HepG2 (cell line): ENCODE results near the gene TYRP1. TPM values are rescaled to one million over a fixed set of nuclear protein-coding genes. Genes with fewer than 3 reads are reported as not detected.

Experiments used
- ATAC-seq: fragments of 200-7000 bp; cut with Tn5 transposase; 3 replicates; pipeline ENCODE4 v1.9.1; 2020; ENCODE audit warnings: mild to moderate bottlenecking, moderate library complexity
- BruUV-seq: library from RNA; stranded (reverse); fragments of 400-500 nt; replicated peaks from 2 replicates; lab custom pipeline; 2021; lab: Mats Ljungman, UMichigan
- CTCF ChIA-PET: fragments of 300-600 bp; formaldehyde crosslinking; extraction: SDS; loops from one replicate; lab custom pipeline; 2021; ENCODE audit warnings: low total read pairs, inconsistent platforms, low intra/inter-chr PET ratio; lab: Yijun Ruan, JAX
- POLR2A ChIA-PET: fragments of 350-600 bp; sonication (Branson Sonifier 250); formaldehyde crosslinking; loops from one replicate; lab custom pipeline; 2020; ENCODE audit warnings: antibody characterized with exemption, inconsistent platforms; lab: Yijun Ruan, JAX
- DNase-seq: peaks from one replicate; pipeline ENCODE4 v3.0.0-alpha.2; 2015; ENCODE audit warnings: low spot score
- FAIRE-seq: peaks from 3 replicates; lab custom pipeline; 2011; peaks lifted over from hg19 to GRCh38; lab: Jason Lieb, UNC
- H2AFZ ChIP-seq: one replicate; pipeline ENCODE4 v1.6.1; 2011; ENCODE audit warnings: low read length, inconsistent platforms
- H3K27ac ChIP-seq: fragments of 300-600 bp; 3 replicates; pipeline ENCODE4 v1.8.0; 2011; ENCODE audit warnings: mixed run types, mild to moderate bottlenecking, mixed read lengths, low read length, inconsistent platforms; ENCODE audit not compliant: insufficient read depth; ENCODE audit errors: extremely low read length
- H3K27me3 ChIP-seq, 2 experiments: fragments of 200-600 bp in 1 of 2; 2 replicates in 1 of 2; 3 replicates in 1 of 2; pipeline versions ENCODE4 v1.6.0 to v1.8.0; 2011; ENCODE audit warnings: low read length in 2 of 2, mild to moderate bottlenecking in 2 of 2, moderate library complexity in 2 of 2, inconsistent platforms in 1 of 2; ENCODE audit not compliant: insufficient read depth in 2 of 2, control insufficient read depth in 1 of 2
- H3K36me3 ChIP-seq, 2 experiments: fragments of 200-600 bp in 1 of 2; replicated peaks in 1 of 2; 2 replicates in 1 of 2; 3 replicates in 1 of 2; pipeline versions ENCODE4 v1.5.1 to v1.8.0; 2011; ENCODE audit warnings: low read length in 2 of 2, inconsistent platforms in 1 of 2; ENCODE audit not compliant: insufficient read depth in 2 of 2, control insufficient read depth in 1 of 2
- H3K4me1 ChIP-seq: 2 replicates; pipeline ENCODE4 v1.5.1; 2012; ENCODE audit warnings: low read length, inconsistent platforms; ENCODE audit not compliant: insufficient read depth
- H3K4me2 ChIP-seq: 2 replicates; pipeline ENCODE4 v1.6.0; 2011; ENCODE audit warnings: low read depth, low read length, inconsistent platforms
- H3K4me3 ChIP-seq, 3 experiments: fragments of 200-600 bp in 1 of 3; sonication (generic), shearing (Covaris generic) in 1 of 3; replicated peaks in 1 of 3; 2 replicates each; pipeline ENCODE4 v1.5.1; 2011 to 2016; ENCODE audit warnings: low read length in 3 of 3, inconsistent platforms in 2 of 3, low read depth in 2 of 3, mild to moderate bottlenecking in 2 of 3, control low read depth in 1 of 3, mixed read lengths in 1 of 3; ENCODE audit not compliant: insufficient read depth in 1 of 3
- H3K79me2 ChIP-seq: one replicate; pipeline ENCODE4 v1.6.1; 2011; ENCODE audit warnings: low read length, inconsistent platforms; ENCODE audit not compliant: insufficient read depth
- H3K9ac ChIP-seq: 2 replicates; pipeline ENCODE4 v1.6.0; 2011; ENCODE audit warnings: mild to moderate bottlenecking, low read depth, low read length, inconsistent platforms; ENCODE audit not compliant: insufficient read depth
- H3K9me3 ChIP-seq: 2 replicates; pipeline ENCODE4 v1.5.1; 2012; ENCODE audit warnings: mild to moderate bottlenecking, low read length
- H4K20me1 ChIP-seq: 2 replicates; pipeline ENCODE4 v1.6.0; 2011; ENCODE audit warnings: inconsistent platforms, mild to moderate bottlenecking, low read length, moderate library complexity; ENCODE audit not compliant: insufficient read depth
- AKNA ChIP-seq: sonication (generic); formaldehyde crosslinking; IDR thresholded peaks from 2 replicates; pipeline ENCODE4 v1.4.0; 2020; ENCODE audit warnings: missing genetic modification reagents, borderline replicate concordance
- ARID3A ChIP-seq: IDR thresholded peaks from 2 replicates; pipeline ENCODE4 v1.6.1; 2012; ENCODE audit warnings: low read depth, low read length, improper control_type of control experiment
- BRF2 ChIP-seq: sonication (generic); formaldehyde crosslinking; IDR thresholded peaks from 2 replicates; pipeline ENCODE4 v1.8.1; 2022; ENCODE audit warnings: mild to moderate bottlenecking, missing genetic modification reagents
- EZH2 ChIP-seq: conservative IDR thresholded peaks from 2 replicates; pipeline ENCODE4 v1.6.1; 2012; ENCODE audit warnings: mild to moderate bottlenecking, low read depth, low read length, moderate library complexity
- GFI1 ChIP-seq: sonication (generic); formaldehyde crosslinking; IDR thresholded peaks from 2 replicates; pipeline ENCODE4 v1.5.0; 2020; ENCODE audit warnings: missing genetic modification reagents, mild to moderate bottlenecking, borderline replicate concordance
- MEIS2 ChIP-seq: sonication (generic); formaldehyde crosslinking; IDR thresholded peaks from 2 replicates; pipeline ENCODE4 v1.9.0; 2021; ENCODE audit warnings: mild to moderate bottlenecking, missing genetic modification reagents
- NR1H2 ChIP-seq: sonication (generic); formaldehyde crosslinking; IDR thresholded peaks from 2 replicates; pipeline ENCODE4 v1.8.1; 2022; ENCODE audit warnings: low read depth, missing genetic modification reagents, borderline replicate concordance
- PHF21A ChIP-seq: sonication (generic); formaldehyde crosslinking; IDR thresholded peaks from 2 replicates; pipeline ENCODE4 v1.5.0; 2020; ENCODE audit warnings: mild to moderate bottlenecking, missing genetic modification reagents
- ZBTB3 ChIP-seq: sonication (generic); formaldehyde crosslinking; IDR thresholded peaks from 2 replicates; pipeline ENCODE4 v1.4.0; 2020; ENCODE audit warnings: low read depth, mild to moderate bottlenecking, moderate library complexity, missing genetic modification reagents, borderline replicate concordance
- ZBTB43 ChIP-seq: sonication (generic); formaldehyde crosslinking; conservative IDR thresholded peaks from 2 replicates; pipeline ENCODE4 v1.4.0; 2020; ENCODE audit warnings: missing genetic modification reagents
- ZFP36L1 ChIP-seq: sonication (generic); formaldehyde crosslinking; IDR thresholded peaks from 2 replicates; pipeline ENCODE4 v1.8.0; 2022; ENCODE audit warnings: mild to moderate bottlenecking, missing genetic modification reagents, moderate library complexity
- ZNF354B ChIP-seq: sonication (generic); formaldehyde crosslinking; IDR thresholded peaks from 2 replicates; pipeline ENCODE4 v1.8.0; 2022; ENCODE audit warnings: mild to moderate bottlenecking, missing genetic modification reagents
- ZNF639 ChIP-seq: conservative IDR thresholded peaks from 2 replicates; pipeline ENCODE4 v1.6.1; 2018; ENCODE audit warnings: missing genetic modification reagents
- ZSCAN30 ChIP-seq: sonication (generic); formaldehyde crosslinking; IDR thresholded peaks from 2 replicates; pipeline ENCODE4 v1.5.0; 2020; ENCODE audit warnings: mild to moderate bottlenecking, missing genetic modification reagents
- WGBS: methylation state at CpG from one replicate; pipeline ENCODE4 v1.1.6; 2017; ENCODE audit warnings: low lambda C conversion rate; 5-methylcytosine and 5-hydroxymethylcytosine counted together
- in situ Hi-C: cut with HindIII; loops from 2 replicates; pipeline ENCODE4 v1.10.0; 2017; ENCODE audit warnings: low pct_unique_long_range_greater_than_20kb; ENCODE audit not compliant: extremely low pct_ligation_motif_present
- intact Hi-C: fragments of 100-400 bp; cut with micrococcal nuclease; formaldehyde crosslinking; loops from one replicate; pipeline ENCODE4 v1.10.0; 2022; ENCODE audit not compliant: unreplicated experiment
- polyA plus RNA-seq, 8 experiments: library from polyadenylated mRNA; depleted of rRNA in 3 of 8; stranded (reverse) in 7 of 8; unstranded in 1 of 8; fragments of >200 nt; fragmentation: Illumina TruSeq in 4 of 8; extraction: Trizol in 4 of 8; gene quantifications; 2 replicates each; pipeline versions ENCODE4 v1.2.1 to v1.2.3, GENCODE V29; 2011 to 2016; ENCODE audit warnings: low read depth in 4 of 8, missing spikeins in 1 of 8, mixed read lengths in 1 of 8; ENCODE audit not compliant: insufficient read depth in 1 of 8
- total RNA-seq, 5 experiments: library from RNA; depleted of rRNA; stranded (reverse); fragments of >200 nt; fragmentation: Illumina TruSeq; extraction: Trizol; gene quantifications; 2 replicates each; pipeline ENCODE4 v1.2.3, GENCODE V29; 2016; ENCODE audit warnings: low read depth in 1 of 5

The TYRP1 gene
- total and polyA plus RNA-seq, 2 of the 13 experiments (the other 11 are each of a cell fraction or from before 2014, with no cell fraction given), result 0.04 TPM; not detected in 1

GRCh38 chr9:12695474-12695873, 2.3 kb downstream of the TYRP1 start:
- H3K27ac ChIP-seq, result no peak overlapping the region
- POLR2A ChIA-PET, result no interaction called here
- FAIRE-seq (no peak), ATAC-seq (no peak), DNase-seq (no peak)
- no peaks in the 10 kb centered on the region for H3K9me3 ChIP-seq
- no peaks in the 10 kb centered on the region for H3K27me3 ChIP-seq
- no peak overlapping the region for H2AFZ ChIP-seq
- intact Hi-C loops, result no loop called here
- no peak overlapping the region for H3K4me2 ChIP-seq
- WGBS, result 16% methylated on average over 4 of the region's 4 CpGs
- no peaks in the 10 kb centered on the region for H3K79me2 ChIP-seq
- no peaks in the 10 kb centered on the region for H4K20me1 ChIP-seq
- in situ Hi-C loops, result no loop called here
- H3K9ac ChIP-seq, result no peak overlapping the region
- no TSS peak for BruUV-seq
- no peak overlapping the region for H3K4me3 ChIP-seq
- CTCF ChIA-PET, result no interaction called here
- H3K36me3 ChIP-seq, result no peaks in the 10 kb centered on the region
- no peaks in the 10 kb centered on the region for H3K4me1 ChIP-seq
- TF ChIP-seq ZBTB3 (CRISPR knock-in tag) (no peak), ZFP36L1 (no peak), BRF2 (CRISPR knock-in tag) (no peak), PHF21A (CRISPR knock-in tag) (no peak), ZSCAN30 (CRISPR knock-in tag) (no peak), AKNA (CRISPR knock-in tag) (no peak), ZNF354B (CRISPR knock-in tag) (no peak), ZNF639 (CRISPR knock-in tag) (no peak), EZH2 (no peak), GFI1 (no peak), MEIS2 (CRISPR knock-in tag) (no peak), ZBTB43 (CRISPR knock-in tag) (no peak), ARID3A (no peak), NR1H2 (CRISPR knock-in tag) (no peak)
